Astrocyte of the spinal cord (primary cell): ENCODE measurements around the gene REEP3.
A peak's percentile ranks its signal among the peaks of the same experiment; 100 is the strongest.

ENCODE experiments used
- DNase-seq: peaks from one replicate; pipeline ENCODE4 v3.0.0; 2011; ENCODE audit warnings: low read depth, low spot score
- H3K4me3 ChIP-seq: 2 replicates; pipeline ENCODE4 v1.5.1; 2011; ENCODE audit warnings: low read depth, mild to moderate bottlenecking, low read length, moderate library complexity
- CTCF ChIP-seq: IDR thresholded peaks from 2 replicates; pipeline ENCODE4 v1.5.1; 2012; ENCODE audit warnings: low read depth, mild to moderate bottlenecking, low read length, inconsistent platforms
- in situ Hi-C: cut with HindIII; loops from 2 replicates; pipeline ENCODE4 v1.10.0; 2017; ENCODE audit warnings: low sequenced_read_pairs

REEP3 gene

GRCh38 chr10:63504145-63504881 is 16.9 kb upstream of the REEP3 start:
- H3K4me3 ChIP-seq, result no peak overlapping the region
- TF ChIP-seq CTCF, result no peak
- in situ Hi-C loops, result no loop called here
- DNase-seq, result no peak

GRCh38 chr10:63505562-63505961 is 15.6 kb upstream of the REEP3 start:
- no peak overlapping the region for H3K4me3 ChIP-seq
- TF ChIP-seq CTCF, result no peak
- in situ Hi-C loops, result no loop called here
- no peak for DNase-seq

- TF ChIP-seq CTCF, result no peak
- in situ Hi-C loops, result no loop called here
- no peak for DNase-seq
- H3K4me3 ChIP-seq, result no peak overlapping the region
Observed at GRCh38 chr10:63506554-63506953, 14.6 kb upstream of the REEP3 start.

- DNase-seq, result peak; percentile 66
- no peak overlapping the region for H3K4me3 ChIP-seq
- in situ Hi-C loops, result no loop called here
- TF ChIP-seq CTCF, result no peak
Observed at GRCh38 chr10:63515002-63515763, 6.0 kb upstream of the REEP3 start.

- DNase-seq, result no peak
- no peak for TF ChIP-seq CTCF
- in situ Hi-C loops, result no loop called here
- H3K4me3 ChIP-seq, result no peak overlapping the region
Observed at GRCh38 chr10:63516207-63516606, 5.0 kb upstream of the REEP3 start.

GRCh38 chr10:63518690-63519288 is 2.4 kb upstream of the REEP3 start:
- no peak for DNase-seq
- TF ChIP-seq CTCF, result no peak
- no peak overlapping the region for H3K4me3 ChIP-seq
- in situ Hi-C loops, result no loop called here
